ENCODE data around the gene HECTD1.
"Not testable (repeated sequence)": the region's sequence is repeated elsewhere in the genome, so short reads cannot be mapped to it uniquely, and the experiment has no call there.

The HECTD1 gene

GRCh38 chr14:31096255-31096654 is 111.3 kb downstream of the HECTD1 start:
- TF ChIP-seq CTCF (IDR thresholded peaks at IDR 0.05; ENCODE audit: low read depth, low read length), result no peak
- no peak for DNase-seq (ENCODE audit: extremely low read depth, low read depth)

GRCh38 chr14:31095817-31096216 is 111.8 kb downstream of the HECTD1 start:
- not testable (repeated sequence) for DNase-seq (ENCODE audit: extremely low read depth, low read depth)

GRCh38 chr14:31093884-31094839 is 113.4 kb downstream of the HECTD1 start:
- not testable (repeated sequence) for DNase-seq (ENCODE audit: extremely low read depth, low read depth)

GRCh38 chr14:31092160-31092708 is 115.4 kb downstream of the HECTD1 start:
- no peak for TF ChIP-seq CTCF (IDR thresholded peaks at IDR 0.05; ENCODE audit: low read depth, low read length)

GRCh38 chr14:31090883-31091764 is 116.5 kb downstream of the HECTD1 start:
- DNase-seq (ENCODE audit: extremely low read depth, low read depth), result peak; percentile 79
- no peak for TF ChIP-seq CTCF (IDR thresholded peaks at IDR 0.05; ENCODE audit: low read depth, low read length)

More at GRCh38 chr14:31092160-31092708, 115.4 kb downstream of the HECTD1 start:
- DNase-seq (ENCODE audit: extremely low read depth, low read depth), result no peak

- DNase-seq (ENCODE audit: extremely low read depth, low read depth), result not testable (repeated sequence)
These were observed 121.1 kb downstream of the HECTD1 start for GRCh38 chr14:31086466-31086865.

- no peak for TF ChIP-seq CTCF (IDR thresholded peaks at IDR 0.05; ENCODE audit: low read depth, low read length)
- no peak for DNase-seq (ENCODE audit: extremely low read depth, low read depth)
These were observed 122.6 kb downstream of the HECTD1 start for GRCh38 chr14:31085027-31085426.

- no peak for TF ChIP-seq CTCF (IDR thresholded peaks at IDR 0.05; ENCODE audit: low read depth, low read length)
- DNase-seq (ENCODE audit: extremely low read depth, low read depth), result no peak
These were observed 123.2 kb downstream of the HECTD1 start for GRCh38 chr14:31084385-31084784.

Data from AG09319 (cell line).